Measurements from ENCODE around the gene MT1H. TPM values are rescaled to one million over a fixed set of nuclear protein-coding genes. Genes with fewer than 3 reads are reported as not detected.
A peak's percentile ranks its signal among the peaks of the same experiment; 100 is the strongest.

MT1H gene
- total RNA-seq, 4 donors from 2014 or later = 5.8 to 2,098 (median 30.1) TPM; not detected in 1

GRCh38 chr16:56645311-56645710, 24.3 kb upstream of the MT1H start:
- Histone ChIP-seq H3K9me3 (no peaks in the 10 kb centered on the region), H3K27ac (no peak overlapping the region), H3K27me3 (no peaks in the 10 kb centered on the region), H3K4me3 (no peak overlapping the region), H3K36me3 (no peaks in the 10 kb centered on the region), H3K4me1 (peaks cover 0 to 17% (median 7%) of the 10 kb centered on the region in 4 donors)
- DNase-seq = no peak
- no peak for TF ChIP-seq CTCF (IDR thresholded peaks at IDR 0.05)
- TF ChIP-seq POLR2A (IDR thresholded peaks at IDR 0.05) = no peak

- DNase-seq = no peak
- Histone ChIP-seq H3K4me1 (peaks cover 0 to 17% (median 7%) of the 10 kb centered on the region in 4 donors), H3K27me3 (no peaks in the 10 kb centered on the region), H3K27ac (no peak overlapping the region), H3K9me3 (no peaks in the 10 kb centered on the region), H3K36me3 (no peaks in the 10 kb centered on the region), H3K4me3 (no peak overlapping the region)
- TF ChIP-seq POLR2A (IDR thresholded peaks at IDR 0.05) = no peak
These were observed 23.8 kb upstream of the MT1H start for GRCh38 chr16:56645838-56646237.

- no peak overlapping the region for H3K4me3 ChIP-seq
- H3K4me1 ChIP-seq = peaks cover 0 to 15% (median 6%) of the 10 kb centered on the region in 4 donors
- H3K27ac ChIP-seq = peak overlapping the region in 2 of 4 donors; percentile 31 to 59
- DNase-seq = peak in 2 of 3 donors; percentile 65 to 86
- no peaks in the 10 kb centered on the region for H3K27me3 ChIP-seq
- no peaks in the 10 kb centered on the region for H3K36me3 ChIP-seq
- no peaks in the 10 kb centered on the region for H3K9me3 ChIP-seq
- TF ChIP-seq POLR2A (IDR thresholded peaks at IDR 0.05) (no peak), CTCF (IDR thresholded peaks at IDR 0.05) (peak in 3 of 6 experiments; percentile 5 to 21 (median 20))
These were observed 21.8 kb upstream of the MT1H start for GRCh38 chr16:56647641-56648431.

GRCh38 chr16:56649271-56649670, 20.3 kb upstream of the MT1H start:
- Histone ChIP-seq H3K4me1 (peaks cover 0 to 2% (median 0%) of the 10 kb centered on the region in 4 donors), H3K4me3 (no peak overlapping the region), H3K27ac (no peak overlapping the region), H3K36me3 (no peaks in the 10 kb centered on the region), H3K9me3 (no peaks in the 10 kb centered on the region), H3K27me3 (no peaks in the 10 kb centered on the region)
- no peak for TF ChIP-seq POLR2A (IDR thresholded peaks at IDR 0.05)
- no peak for TF ChIP-seq CTCF (IDR thresholded peaks at IDR 0.05)
- no peak for DNase-seq

- H3K36me3 ChIP-seq = no peaks in the 10 kb centered on the region
- H3K27ac ChIP-seq = no peak overlapping the region
- H3K4me3 ChIP-seq = no peak overlapping the region
- no peaks in the 10 kb centered on the region for H3K4me1 ChIP-seq
- H3K27me3 ChIP-seq = no peaks in the 10 kb centered on the region
- TF ChIP-seq POLR2A (IDR thresholded peaks at IDR 0.05) (no peak), CTCF (IDR thresholded peaks at IDR 0.05) (no peak)
- DNase-seq = no peak
- H3K9me3 ChIP-seq = no peaks in the 10 kb centered on the region
These were observed 19.8 kb upstream of the MT1H start for GRCh38 chr16:56649820-56650219.

- H3K27ac ChIP-seq = no peak within 1 kb of the TSS
- H3K4me1 ChIP-seq = no peaks in the 10 kb centered on the region
- no peaks in the 10 kb centered on the region for H3K9me3 ChIP-seq
- no peak within 1 kb of the TSS for H3K4me3 ChIP-seq
- H3K27me3 ChIP-seq = no peaks in the 10 kb centered on the region
- no peaks in the 10 kb centered on the region for H3K36me3 ChIP-seq
- DNase-seq = no peak
- TF ChIP-seq CTCF (IDR thresholded peaks at IDR 0.05) (no peak), POLR2A (IDR thresholded peaks at IDR 0.05) (no peak)
These were observed 18.0 kb upstream of the MT1H start, which contains the start of gene MT1B for GRCh38 chr16:56651586-56651985. Gene MT1B (plus strand): TSS chr16:56651886. CDS start chr16:56651954, 68 bp downstream.

Measured in Peyer's patch (tissue), 4 donors.